ENCODE measurements around the gene CALML3. TPM values are rescaled to one million over a fixed set of nuclear protein-coding genes. Genes with fewer than 3 reads are reported as not detected.

Gene CALML3
- total RNA-seq, 1 experiment from 2014 or later: not detected

GRCh38 chr10:5545778-5546710, 21.3 kb downstream of the CALML3 start:
- Histone ChIP-seq H3K27me3 (ENCODE audit: low read length) (no peaks in the 10 kb centered on the region), H3K36me3 (ENCODE audit: low read depth, low read length) (peaks cover 3% of the 10 kb centered on the region; the same call in 1 of the 2 replicates), H3K9me3 (ENCODE audit: low read length) (no peaks in the 10 kb centered on the region), H3K9me2 (replicated peaks; ENCODE audit: low read length) (no peaks in the 10 kb centered on the region), H3K9ac (ENCODE audit: low read length) (peak overlapping the region; percentile 66), H2AFZ (ENCODE audit: low read length) (no peak overlapping the region), H3K79me2 (ENCODE audit: low read length) (no peaks in the 10 kb centered on the region), H3K4me2 (ENCODE audit: low read length) (peak overlapping the region; percentile 55), H3K27ac (ENCODE audit: low read length) (peak overlapping the region; percentile 100), H3K4me3 (ENCODE audit: low read length) (no peak overlapping the region), H3F3A (ENCODE audit: low read length, unreplicated experiment) (peaks cover 6% of the 10 kb centered on the region), H3K4me1 (ENCODE audit: insufficient read depth, low read length) (peaks cover 67% of the 10 kb centered on the region), H4K20me1 (ENCODE audit: low read length) (no peaks in the 10 kb centered on the region)
- intact Hi-C loops (cut with micrococcal nuclease): loop anchor here (1.0 to 5.0 kb wide), 3 partner anchors 77 to 100 kb away; no protein-coding TSS in a partner anchor
- TF ChIP-seq, protein P1, sequence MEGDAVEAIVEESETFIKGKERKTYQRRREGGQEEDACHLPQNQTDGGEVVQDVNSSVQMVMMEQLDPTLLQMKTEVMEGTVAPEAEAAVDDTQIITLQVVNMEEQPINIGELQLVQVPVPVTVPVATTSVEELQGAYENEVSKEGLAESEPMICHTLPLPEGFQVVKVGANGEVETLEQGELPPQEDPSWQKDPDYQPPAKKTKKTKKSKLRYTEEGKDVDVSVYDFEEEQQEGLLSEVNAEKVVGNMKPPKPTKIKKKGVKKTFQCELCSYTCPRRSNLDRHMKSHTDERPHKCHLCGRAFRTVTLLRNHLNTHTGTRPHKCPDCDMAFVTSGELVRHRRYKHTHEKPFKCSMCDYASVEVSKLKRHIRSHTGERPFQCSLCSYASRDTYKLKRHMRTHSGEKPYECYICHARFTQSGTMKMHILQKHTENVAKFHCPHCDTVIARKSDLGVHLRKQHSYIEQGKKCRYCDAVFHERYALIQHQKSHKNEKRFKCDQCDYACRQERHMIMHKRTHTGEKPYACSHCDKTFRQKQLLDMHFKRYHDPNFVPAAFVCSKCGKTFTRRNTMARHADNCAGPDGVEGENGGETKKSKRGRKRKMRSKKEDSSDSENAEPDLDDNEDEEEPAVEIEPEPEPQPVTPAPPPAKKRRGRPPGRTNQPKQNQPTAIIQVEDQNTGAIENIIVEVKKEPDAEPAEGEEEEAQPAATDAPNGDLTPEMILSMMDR (conservative IDR thresholded peaks at IDR 0.05; ENCODE audit: low read depth, low read length): no peak
- TF ChIP-seq EZH2phosphoT487 (IDR thresholded peaks at IDR 0.05; ENCODE audit: borderline replicate concordance, low read length) (no peak), EZH2 (IDR thresholded peaks at IDR 0.05; ENCODE audit: low read length, unreplicated experiment) (no peak)
- ATAC-seq: peak; percentile 39
- peak; percentile 60 for DNase-seq
- no TSS peak for BruUV-seq (replicated peaks)
- CTCF ChIA-PET: interaction anchor here (0.9 to 1.1 kb wide), 2 partner anchors 76 to 77 kb away, joined by 3 to 5 read pairs; no protein-coding TSS in a partner anchor
- POLR2A ChIA-PET (ENCODE audit: unreplicated experiment): interaction anchor here (0.5 to 1.3 kb wide), 8 partner anchors 38 to 134 kb away, joined by 3 to 8 read pairs (median 4); partner anchors contain the start of gene NET1

GRCh38 chr10:5546891-5547680, 22.3 kb downstream of the CALML3 start:
- BruUV-seq (replicated peaks): TSS peak; percentile 60
- H3K27ac ChIP-seq (ENCODE audit: low read length): peak overlapping the region; percentile 100
- peak overlapping the region; percentile 94 for H3K9ac ChIP-seq (ENCODE audit: low read length)
- H4K20me1 ChIP-seq (ENCODE audit: low read length): no peaks in the 10 kb centered on the region
- H3K79me2 ChIP-seq (ENCODE audit: low read length): no peaks in the 10 kb centered on the region
- H3K27me3 ChIP-seq (ENCODE audit: low read length): no peaks in the 10 kb centered on the region
- H3K36me3 ChIP-seq (ENCODE audit: low read depth, low read length): peaks cover 3% of the 10 kb centered on the region; the same call in 1 of the 2 replicates
- no peak overlapping the region for H2AFZ ChIP-seq (ENCODE audit: low read length)
- peaks cover 76% of the 10 kb centered on the region for H3K4me1 ChIP-seq (ENCODE audit: insufficient read depth, low read length)
- H3K9me2 ChIP-seq (replicated peaks; ENCODE audit: low read length): no peaks in the 10 kb centered on the region
- H3K4me3 ChIP-seq (ENCODE audit: low read length): peak overlapping the region; percentile 46; the same call in 1 of the 2 replicates
- H3K4me2 ChIP-seq (ENCODE audit: low read length): peak overlapping the region; percentile 78
- peaks cover 6% of the 10 kb centered on the region for H3F3A ChIP-seq (ENCODE audit: low read length, unreplicated experiment)
- intact Hi-C loops (cut with micrococcal nuclease): loop anchor here (1.0 to 5.0 kb wide), 5 partner anchors 38 to 101 kb away; no protein-coding TSS in a partner anchor
- TF ChIP-seq, protein P1 (conservative IDR thresholded peaks at IDR 0.05; ENCODE audit: low read depth, low read length): no peak
- TF ChIP-seq EZH2 (IDR thresholded peaks at IDR 0.05; ENCODE audit: low read length, unreplicated experiment): no peak
- TF ChIP-seq EZH2phosphoT487 (IDR thresholded peaks at IDR 0.05; ENCODE audit: borderline replicate concordance, low read length): no peak
- ChIA-PET POLR2A (ENCODE audit: unreplicated experiment) (interaction anchor here (0.5 to 1.7 kb wide), 14 partner anchors 10 to 593 kb away, joined by 3 to 8 read pairs (median 4); partner anchors contain the start of gene NET1), CTCF (interaction anchor here (0.6 to 1.1 kb wide), 3 partner anchors 75 to 103 kb away, joined by 3 to 5 read pairs (median 3); no protein-coding TSS in a partner anchor)
- peak; percentile 90 for DNase-seq
- no peaks in the 10 kb centered on the region for H3K9me3 ChIP-seq (ENCODE audit: low read length)
- peak; percentile 41 for ATAC-seq

Data from PC-3 (cell line).